ENCODE measurements around the gene TULP1. TPM values are rescaled to one million over a fixed set of nuclear protein-coding genes. Genes with fewer than 3 reads are reported as not detected.

Gene TULP1
- total RNA-seq, 4 donors from 2014 or later: 0.60 TPM; not detected in 3

- WGBS, 2 donors: 51 to 55% methylated on average over 8 of the region's 8 CpGs
- H3K9me3 ChIP-seq: no peaks in the 10 kb centered on the region
- H3K4me1 ChIP-seq: peaks cover 0 to 19% (median 9%) of the 10 kb centered on the region in 4 donors
- TF ChIP-seq CTCF (IDR thresholded peaks at IDR 0.05): no peak
- no peak for TF ChIP-seq POLR2A (IDR thresholded peaks at IDR 0.05)
- no peak for TF ChIP-seq EP300 (IDR thresholded peaks at IDR 0.05)
- H3K36me3 ChIP-seq: peaks cover 0 to 55% (median 2%) of the 10 kb centered on the region in 3 donors
- H3K4me3 ChIP-seq: no peak overlapping the region
- DNase-seq (ENCODE audit: low spot score in 2 of 2): no peak
- no peaks in the 10 kb centered on the region for H3K27me3 ChIP-seq
- no peak overlapping the region for H3K27ac ChIP-seq
Observed at GRCh38 chr6:35481226-35481625, 31.5 kb downstream of the TULP1 start.

- no peak overlapping the region for H3K27ac ChIP-seq
- WGBS, 2 donors: 90 to 96% methylated on average over 12 of the region's 12 CpGs
- H3K27me3 ChIP-seq: no peaks in the 10 kb centered on the region
- peaks cover 0 to 65% (median 2%) of the 10 kb centered on the region in 3 donors for H3K36me3 ChIP-seq
- TF ChIP-seq CTCF (IDR thresholded peaks at IDR 0.05) (no peak), POLR2A (IDR thresholded peaks at IDR 0.05) (no peak), EP300 (IDR thresholded peaks at IDR 0.05) (no peak)
- peaks cover 0 to 9% (median 0%) of the 10 kb centered on the region in 4 donors for H3K4me1 ChIP-seq
- H3K4me3 ChIP-seq: no peak overlapping the region
- DNase-seq (ENCODE audit: low spot score in 2 of 2): no peak
- H3K9me3 ChIP-seq: no peaks in the 10 kb centered on the region
Observed at GRCh38 chr6:35480176-35480575, 32.5 kb downstream of the TULP1 start.

DNA sequence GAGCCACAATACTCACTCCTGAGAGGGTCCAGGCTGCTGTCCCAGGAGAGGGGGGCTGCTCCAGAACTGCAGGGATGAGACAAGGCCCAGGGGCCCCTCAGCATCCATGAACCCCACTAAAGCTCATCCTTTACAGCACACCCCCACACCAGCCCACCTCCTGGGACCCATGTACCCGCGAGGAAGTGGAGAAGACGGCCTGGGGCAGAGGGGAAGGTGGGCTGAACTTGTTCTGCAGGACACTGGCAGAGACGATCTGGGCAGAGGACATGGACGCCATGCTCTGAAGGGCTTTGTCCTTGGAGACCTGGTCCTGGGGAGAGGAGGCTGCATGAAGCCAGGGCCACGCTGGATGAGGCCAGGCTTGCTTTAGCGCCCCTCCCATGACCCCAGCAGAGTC lies 34.4 kb downstream of the TULP1 start:
- peaks cover 0 to 74% (median 2%) of the 10 kb centered on the region in 3 donors for H3K36me3 ChIP-seq
- no peak for DNase-seq (ENCODE audit: low spot score in 2 of 2)
- no peaks in the 10 kb centered on the region for H3K9me3 ChIP-seq
- peaks cover 0 to 4% (median 0%) of the 10 kb centered on the region in 4 donors for H3K4me1 ChIP-seq
- WGBS, 2 donors: 90 to 93% methylated on average over 6 to 7 of the region's 7 CpGs
- no peak for TF ChIP-seq POLR2A (IDR thresholded peaks at IDR 0.05)
- no peak for TF ChIP-seq EP300 (IDR thresholded peaks at IDR 0.05)
- no peak for TF ChIP-seq CTCF (IDR thresholded peaks at IDR 0.05)
- H3K4me3 ChIP-seq: no peak overlapping the region
- H3K27me3 ChIP-seq: no peaks in the 10 kb centered on the region
- no peak overlapping the region for H3K27ac ChIP-seq

DNA sequence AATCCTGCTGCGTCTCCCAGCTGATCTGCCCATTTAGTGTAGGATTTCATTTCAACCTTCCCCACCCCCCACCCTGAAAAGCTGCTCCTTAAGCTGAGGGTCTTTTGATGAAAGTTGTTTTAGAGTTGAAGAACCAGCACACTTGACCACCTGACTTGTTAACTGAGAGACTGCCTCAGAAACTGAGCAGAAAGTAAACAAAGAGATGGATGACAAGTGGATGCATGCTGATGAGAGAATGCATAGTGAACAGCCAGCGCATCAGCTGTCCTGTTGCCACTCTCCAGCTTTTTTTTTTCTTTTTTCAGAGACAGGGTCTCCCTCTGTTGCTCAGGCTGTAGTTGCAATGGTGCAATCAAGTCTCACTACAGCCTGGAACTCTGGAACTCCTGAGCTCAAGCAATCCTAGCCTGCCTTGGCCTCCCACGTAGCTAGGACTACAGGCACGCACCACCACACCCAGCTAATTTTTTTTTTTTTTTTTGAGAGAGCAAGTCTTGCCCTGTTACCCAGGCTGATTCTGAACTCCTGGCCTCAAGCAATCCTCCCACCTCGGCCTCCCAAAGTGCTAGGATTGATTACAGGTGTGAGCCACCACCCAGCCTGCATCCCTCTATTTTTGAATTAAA lies 35.0 kb downstream of the TULP1 start:
- no peak for TF ChIP-seq POLR2A (IDR thresholded peaks at IDR 0.05)
- no peak for TF ChIP-seq EP300 (IDR thresholded peaks at IDR 0.05)
- no peak for TF ChIP-seq CTCF (IDR thresholded peaks at IDR 0.05)
- H3K4me3 ChIP-seq: no peak overlapping the region
- no peak for DNase-seq (ENCODE audit: low spot score in 2 of 2)
- no peaks in the 10 kb centered on the region for H3K9me3 ChIP-seq
- 92 to 97% methylated on average over 5 of the region's 5 CpGs for WGBS, 2 donors
- no peaks in the 10 kb centered on the region for H3K27me3 ChIP-seq
- H3K27ac ChIP-seq: no peak overlapping the region
- peaks cover 0 to 74% (median 2%) of the 10 kb centered on the region in 3 donors for H3K36me3 ChIP-seq
- H3K4me1 ChIP-seq: peaks cover 0 to 4% (median 0%) of the 10 kb centered on the region in 4 donors

- H3K9me3 ChIP-seq: no peaks in the 10 kb centered on the region
- WGBS, 2 donors: 80 to 84% methylated on average over 8 of the region's 8 CpGs
- H3K27me3 ChIP-seq: no peaks in the 10 kb centered on the region
- TF ChIP-seq POLR2A (IDR thresholded peaks at IDR 0.05) (no peak), EP300 (IDR thresholded peaks at IDR 0.05) (no peak)
- no peak overlapping the region for H3K27ac ChIP-seq
- DNase-seq (ENCODE audit: low spot score in 2 of 2): no peak
- H3K36me3 ChIP-seq: peaks cover 0 to 77% (median 2%) of the 10 kb centered on the region in 3 donors
- peaks cover 0 to 8% (median 0%) of the 10 kb centered on the region in 4 donors for H3K4me1 ChIP-seq
- no peak overlapping the region for H3K4me3 ChIP-seq
Observed at GRCh38 chr6:35477028-35477427, 35.7 kb downstream of the TULP1 start.
